ENCODE measurements around the gene ADIG.

The ADIG gene

DNA sequence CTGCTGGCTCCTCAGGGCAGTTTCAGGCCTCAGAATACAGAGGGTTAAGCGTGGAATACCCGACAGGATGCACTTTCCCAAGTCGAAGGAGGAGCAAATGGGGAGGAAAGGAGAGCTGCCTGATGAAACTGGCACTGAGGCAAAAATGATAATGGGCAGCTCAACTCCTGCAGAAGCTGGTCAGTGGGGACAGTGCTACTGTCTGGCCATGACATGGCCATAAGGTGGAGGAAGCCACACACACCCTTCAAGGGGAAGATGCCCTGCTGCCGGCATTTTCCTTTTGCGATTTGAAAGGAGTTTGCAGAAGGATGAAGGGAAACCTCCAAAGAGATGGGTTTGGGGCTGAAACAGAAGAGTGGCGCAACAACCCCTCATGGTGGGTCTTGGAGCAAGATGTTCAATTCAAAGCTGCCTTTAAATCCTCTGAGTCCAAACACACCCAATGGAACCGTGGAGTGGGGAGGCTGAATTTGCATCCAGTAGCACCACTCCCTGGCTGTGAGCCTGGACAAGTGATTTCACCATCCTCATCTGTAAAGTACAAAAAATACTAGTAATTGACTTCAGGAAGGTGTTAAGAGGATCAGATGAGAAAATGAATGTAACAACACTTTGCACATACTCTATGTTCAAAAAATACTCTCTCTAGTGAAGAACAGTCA lies 3.2 kb downstream of the ADIG start:
- DNase-seq (ENCODE audit: low read depth): no peak
- TF ChIP-seq, protein P1, sequence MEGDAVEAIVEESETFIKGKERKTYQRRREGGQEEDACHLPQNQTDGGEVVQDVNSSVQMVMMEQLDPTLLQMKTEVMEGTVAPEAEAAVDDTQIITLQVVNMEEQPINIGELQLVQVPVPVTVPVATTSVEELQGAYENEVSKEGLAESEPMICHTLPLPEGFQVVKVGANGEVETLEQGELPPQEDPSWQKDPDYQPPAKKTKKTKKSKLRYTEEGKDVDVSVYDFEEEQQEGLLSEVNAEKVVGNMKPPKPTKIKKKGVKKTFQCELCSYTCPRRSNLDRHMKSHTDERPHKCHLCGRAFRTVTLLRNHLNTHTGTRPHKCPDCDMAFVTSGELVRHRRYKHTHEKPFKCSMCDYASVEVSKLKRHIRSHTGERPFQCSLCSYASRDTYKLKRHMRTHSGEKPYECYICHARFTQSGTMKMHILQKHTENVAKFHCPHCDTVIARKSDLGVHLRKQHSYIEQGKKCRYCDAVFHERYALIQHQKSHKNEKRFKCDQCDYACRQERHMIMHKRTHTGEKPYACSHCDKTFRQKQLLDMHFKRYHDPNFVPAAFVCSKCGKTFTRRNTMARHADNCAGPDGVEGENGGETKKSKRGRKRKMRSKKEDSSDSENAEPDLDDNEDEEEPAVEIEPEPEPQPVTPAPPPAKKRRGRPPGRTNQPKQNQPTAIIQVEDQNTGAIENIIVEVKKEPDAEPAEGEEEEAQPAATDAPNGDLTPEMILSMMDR (IDR thresholded peaks at IDR 0.05; ENCODE audit: low read length, missing control alignments): no peak
- H3K4me3 ChIP-seq (replicated peaks; ENCODE audit: low read depth, low read length): no peak overlapping the region

DNA sequence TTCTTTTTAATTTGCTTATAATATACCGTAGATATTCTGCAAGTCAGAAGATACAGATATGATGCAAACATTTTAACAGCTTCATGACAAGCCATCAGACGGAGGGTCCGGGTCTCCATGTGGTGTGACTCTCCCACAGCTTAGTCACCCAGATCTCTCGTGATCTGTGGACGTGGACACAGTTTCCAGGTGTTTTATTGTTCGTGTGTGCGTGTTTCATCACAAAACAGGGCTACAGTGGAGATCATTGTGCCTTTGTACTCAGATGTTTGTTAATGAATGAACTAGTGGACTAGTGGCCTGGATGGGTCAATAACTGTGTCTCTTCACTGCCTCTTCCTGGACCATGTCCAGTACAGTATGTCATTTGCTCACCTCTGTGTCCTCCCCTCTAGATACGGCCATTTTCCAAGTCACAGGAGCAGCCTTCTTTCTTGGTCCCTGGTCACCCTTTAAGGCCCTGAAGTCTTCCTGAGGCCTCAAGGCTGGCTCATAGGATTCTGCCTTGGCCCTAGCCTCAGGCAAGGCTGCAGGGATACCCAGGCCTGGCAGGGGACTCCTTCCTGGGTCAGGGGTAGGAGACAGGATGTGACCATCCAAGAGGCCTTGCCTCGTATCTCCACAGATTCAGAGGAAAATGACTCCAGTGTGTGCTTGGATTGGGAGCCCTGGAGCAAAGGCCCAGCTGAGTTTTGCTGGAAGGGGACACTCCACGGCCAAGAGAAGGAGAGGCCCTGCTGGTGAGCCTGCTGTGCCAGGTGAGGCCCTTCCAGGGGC lies 4.6 kb downstream of the ADIG start:
- no peak for DNase-seq (ENCODE audit: low read depth)
- TF ChIP-seq, protein P1 (IDR thresholded peaks at IDR 0.05; ENCODE audit: low read length, missing control alignments): no peak
- H3K4me3 ChIP-seq (replicated peaks; ENCODE audit: low read depth, low read length): no peak overlapping the region

DNA sequence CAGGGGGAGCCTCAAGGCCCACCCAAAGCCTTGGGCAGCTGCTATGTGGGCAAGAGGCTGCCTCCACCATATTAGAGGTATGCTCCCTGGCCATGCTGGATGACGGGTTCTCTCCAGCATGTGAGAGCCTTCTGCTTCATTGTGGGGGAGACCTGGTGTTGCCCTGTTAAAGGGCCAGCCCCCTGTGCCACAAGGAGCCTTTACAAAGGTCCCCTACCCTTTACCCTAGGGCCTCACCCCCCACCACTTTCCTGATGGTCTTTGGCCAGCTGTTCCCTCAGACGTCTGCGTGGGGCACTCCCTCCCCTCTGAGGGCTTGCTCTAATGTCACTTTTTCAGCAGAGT lies 5.2 kb downstream of the ADIG start:
- TF ChIP-seq, protein P1 (IDR thresholded peaks at IDR 0.05; ENCODE audit: low read length, missing control alignments): no peak
- DNase-seq (ENCODE audit: low read depth): no peak
- H3K4me3 ChIP-seq (replicated peaks; ENCODE audit: low read depth, low read length): no peak overlapping the region

DNA sequence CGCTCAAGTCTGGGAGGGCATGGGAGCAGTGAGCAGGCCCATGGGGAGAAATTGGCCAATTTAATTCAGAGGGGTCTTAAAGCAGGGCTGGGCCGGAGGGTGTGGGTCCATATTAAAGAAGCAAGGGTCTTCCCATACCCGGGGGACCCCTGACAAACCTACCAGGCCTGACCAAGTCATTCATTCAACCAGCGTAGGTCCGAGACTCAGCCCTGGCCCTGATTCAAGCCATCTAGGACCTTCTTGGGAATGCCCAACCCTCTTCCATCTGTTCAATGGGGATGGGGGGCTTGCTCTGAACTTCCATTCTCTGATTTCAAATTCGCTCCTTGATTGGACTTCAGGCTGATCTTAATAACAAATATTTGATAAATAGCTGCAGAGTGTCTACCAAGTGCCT lies 7.3 kb downstream of the ADIG start:
- H3K4me3 ChIP-seq (replicated peaks; ENCODE audit: low read depth, low read length): no peak overlapping the region
- TF ChIP-seq, protein P1 (IDR thresholded peaks at IDR 0.05; ENCODE audit: low read length, missing control alignments): no peak
- no peak for DNase-seq (ENCODE audit: low read depth)

DNA sequence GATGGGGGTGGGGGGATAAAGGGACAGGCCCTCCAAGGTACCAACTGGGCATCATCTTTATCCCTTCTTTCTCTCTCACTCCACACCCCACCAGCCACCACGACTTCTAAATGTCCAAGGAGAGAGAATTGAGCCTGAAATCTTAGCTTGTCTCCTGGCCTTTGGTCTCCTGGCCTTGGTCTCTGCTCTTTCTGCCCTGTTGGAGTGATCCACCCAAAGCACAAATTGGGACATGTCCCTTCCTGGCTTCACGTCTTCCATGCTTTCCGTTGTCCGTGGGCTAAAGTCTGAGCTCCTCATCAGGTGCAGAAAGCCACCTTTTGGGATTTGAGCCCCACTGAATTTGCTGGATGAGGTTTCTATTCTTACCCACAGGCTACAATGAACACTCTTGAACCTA lies 8.4 kb downstream of the ADIG start:
- TF ChIP-seq, protein P1 (IDR thresholded peaks at IDR 0.05; ENCODE audit: low read length, missing control alignments): no peak

DNA sequence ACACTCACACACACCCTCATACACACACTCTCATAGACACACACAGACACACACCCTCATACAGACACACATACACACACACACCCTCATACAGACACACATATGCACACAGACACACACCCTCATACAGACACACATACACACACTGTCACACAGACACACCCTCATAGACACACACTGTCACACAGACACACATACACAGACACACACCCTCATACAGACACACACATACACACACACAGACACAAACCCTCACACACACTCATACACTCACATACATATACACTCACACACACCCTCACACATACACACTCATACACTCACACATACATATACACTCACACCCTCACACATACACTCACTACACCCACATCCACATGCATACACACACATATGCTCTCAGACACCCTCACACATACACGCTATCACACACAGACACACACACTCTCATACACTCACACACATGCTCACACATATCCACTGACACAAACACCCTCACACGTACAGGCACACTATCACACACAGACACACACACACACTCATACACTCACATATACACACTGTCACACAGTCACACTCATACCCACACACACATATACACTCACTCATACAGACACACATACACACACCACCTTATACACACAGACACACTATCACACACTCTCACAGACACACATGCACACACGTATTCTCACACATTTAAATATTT lies 9.1 kb downstream of the ADIG start:
- no peak overlapping the region for H3K4me3 ChIP-seq (replicated peaks; ENCODE audit: low read depth, low read length)
- TF ChIP-seq, protein P1 (IDR thresholded peaks at IDR 0.05; ENCODE audit: low read length, missing control alignments): no peak

More for the DNA sequence above, 8.4 kb downstream of the ADIG start:
- DNase-seq (ENCODE audit: low read depth): no peak
- H3K4me3 ChIP-seq (replicated peaks; ENCODE audit: low read depth, low read length): no peak overlapping the region

More for the DNA sequence above, 9.1 kb downstream of the ADIG start:
- DNase-seq (ENCODE audit: low read depth): no peak

Measured in fibroblast of pulmonary artery (primary cell).